ENCODE data around the gene PCDHB5.

- TF ChIP-seq EZH2 (IDR thresholded peaks at IDR 0.05; ENCODE audit: borderline replicate concordance, low read depth, low read length, severe bottlenecking) (no peak), CTCF (IDR thresholded peaks at IDR 0.05; ENCODE audit: borderline replicate concordance, extremely low read depth, low read length, poor library complexity, severe bottlenecking) (peak; percentile 41)
Measured at GRCh38 chr5:141100243-141100805, 34.7 kb upstream of the PCDHB5 start, which contains the start of gene PCDHB3.
